Measurements from ENCODE around the gene IFNL2. TPM values are rescaled to one million over a fixed set of nuclear protein-coding genes. Genes with fewer than 3 reads are reported as not detected.

IFNL2 gene
- total RNA-seq, 2 donors from 2014 or later: not detected

GRCh38 chr19:39246951-39247669 lies 21.1 kb upstream of the IFNL2 start:
- H3K9me3 Mint-ChIP-seq: no peaks in the 10 kb centered on the region
- H3K4me3 Mint-ChIP-seq: peak overlapping the region; percentile 51
- H3K27ac Mint-ChIP-seq: no peak overlapping the region
- H3K36me3 Mint-ChIP-seq (ENCODE audit: low read depth): no peaks in the 10 kb centered on the region
- H3K27me3 Mint-ChIP-seq: no peaks in the 10 kb centered on the region
- no peaks in the 10 kb centered on the region for H3K4me1 Mint-ChIP-seq
- peak; percentile 75 for ATAC-seq (replicated peaks)

GRCh38 chr19:39247701-39248664 lies 20.2 kb upstream of the IFNL2 start:
- Mint-ChIP-seq H3K36me3 (ENCODE audit: low read depth) (no peaks in the 10 kb centered on the region), H3K4me1 (no peaks in the 10 kb centered on the region), H3K27me3 (no peaks in the 10 kb centered on the region), H3K4me3 (peak overlapping the region; percentile 51), H3K9me3 (no peaks in the 10 kb centered on the region), H3K27ac (no peak overlapping the region)
- peak; percentile 65 for ATAC-seq (replicated peaks)

GRCh38 chr19:39248806-39249205 lies 19.4 kb upstream of the IFNL2 start, which contains the start of gene IFNL4:
Gene IFNL4 (minus strand): TSS chr19:39248856.
- Mint-ChIP-seq H3K4me3 (no peak within 1 kb of the TSS), H3K9me3 (no peaks in the 10 kb centered on the region), H3K4me1 (no peaks in the 10 kb centered on the region), H3K27ac (no peak within 1 kb of the TSS), H3K27me3 (no peaks in the 10 kb centered on the region), H3K36me3 (ENCODE audit: low read depth) (no peaks in the 10 kb centered on the region)
- no peak for ATAC-seq (replicated peaks)

GRCh38 chr19:39251081-39251480 lies 17.1 kb upstream of the IFNL2 start:
- H3K27me3 Mint-ChIP-seq: no peaks in the 10 kb centered on the region
- H3K27ac Mint-ChIP-seq: no peak overlapping the region
- ATAC-seq (replicated peaks): no peak
- no peaks in the 10 kb centered on the region for H3K9me3 Mint-ChIP-seq
- H3K4me3 Mint-ChIP-seq: no peak overlapping the region
- no peaks in the 10 kb centered on the region for H3K36me3 Mint-ChIP-seq (ENCODE audit: low read depth)
- H3K4me1 Mint-ChIP-seq: no peaks in the 10 kb centered on the region

- Mint-ChIP-seq H3K27me3 (peaks cover 4% of the 10 kb centered on the region), H3K4me1 (no peaks in the 10 kb centered on the region), H3K36me3 (ENCODE audit: low read depth) (no peaks in the 10 kb centered on the region), H3K4me3 (no peak overlapping the region), H3K27ac (no peak overlapping the region), H3K9me3 (no peaks in the 10 kb centered on the region)
- no peak for ATAC-seq (replicated peaks)
Measured at GRCh38 chr19:39251846-39252245, 16.4 kb upstream of the IFNL2 start.

- peaks cover 5% of the 10 kb centered on the region for H3K27me3 Mint-ChIP-seq
- no peak overlapping the region for H3K27ac Mint-ChIP-seq
- H3K4me1 Mint-ChIP-seq: no peaks in the 10 kb centered on the region
- no peak for ATAC-seq (replicated peaks)
- H3K4me3 Mint-ChIP-seq: no peak overlapping the region
- H3K36me3 Mint-ChIP-seq (ENCODE audit: low read depth): no peaks in the 10 kb centered on the region
- no peaks in the 10 kb centered on the region for H3K9me3 Mint-ChIP-seq
Measured at GRCh38 chr19:39252458-39252857, 15.7 kb upstream of the IFNL2 start.

GRCh38 chr19:39253374-39254149 lies 14.6 kb upstream of the IFNL2 start:
- no peak for ATAC-seq (replicated peaks)
- no peak overlapping the region for H3K4me3 Mint-ChIP-seq
- no peak overlapping the region for H3K27ac Mint-ChIP-seq
- H3K36me3 Mint-ChIP-seq (ENCODE audit: low read depth): no peaks in the 10 kb centered on the region
- peaks cover 6% of the 10 kb centered on the region for H3K4me1 Mint-ChIP-seq
- no peaks in the 10 kb centered on the region for H3K9me3 Mint-ChIP-seq
- H3K27me3 Mint-ChIP-seq: peaks cover 5% of the 10 kb centered on the region

- Mint-ChIP-seq H3K4me1 (peaks cover 6% of the 10 kb centered on the region), H3K36me3 (ENCODE audit: low read depth) (no peaks in the 10 kb centered on the region), H3K27ac (no peak overlapping the region), H3K27me3 (peaks cover 5% of the 10 kb centered on the region), H3K9me3 (no peaks in the 10 kb centered on the region), H3K4me3 (no peak overlapping the region)
- no peak for ATAC-seq (replicated peaks)
Measured at GRCh38 chr19:39254531-39255345, 13.5 kb upstream of the IFNL2 start.

- no peak for ATAC-seq (replicated peaks)
- H3K4me3 Mint-ChIP-seq: no peak overlapping the region
- H3K9me3 Mint-ChIP-seq: no peaks in the 10 kb centered on the region
- peaks cover 6% of the 10 kb centered on the region for H3K4me1 Mint-ChIP-seq
- peaks cover 12% of the 10 kb centered on the region for H3K27me3 Mint-ChIP-seq
- H3K36me3 Mint-ChIP-seq (ENCODE audit: low read depth): no peaks in the 10 kb centered on the region
- H3K27ac Mint-ChIP-seq: no peak overlapping the region
Measured at GRCh38 chr19:39257227-39257626, 11.0 kb upstream of the IFNL2 start.

- H3K9me3 Mint-ChIP-seq: no peaks in the 10 kb centered on the region
- H3K27ac Mint-ChIP-seq: no peak overlapping the region
- ATAC-seq (replicated peaks): no peak
- no peaks in the 10 kb centered on the region for H3K36me3 Mint-ChIP-seq (ENCODE audit: low read depth)
- peaks cover 11% of the 10 kb centered on the region for H3K4me1 Mint-ChIP-seq
- no peak overlapping the region for H3K4me3 Mint-ChIP-seq
- peaks cover 29% of the 10 kb centered on the region for H3K27me3 Mint-ChIP-seq
Measured at GRCh38 chr19:39261704-39262103, 6.5 kb upstream of the IFNL2 start.

- ATAC-seq (replicated peaks): no peak
- no peaks in the 10 kb centered on the region for H3K36me3 Mint-ChIP-seq (ENCODE audit: low read depth)
Measured at GRCh38 chr19:39262496-39262895, 5.7 kb upstream of the IFNL2 start.

GRCh38 chr19:39263912-39264305 lies 4.3 kb upstream of the IFNL2 start:
- Mint-ChIP-seq H3K27ac (no peak overlapping the region), H3K4me1 (peaks cover 5% of the 10 kb centered on the region), H3K4me3 (peak overlapping the region; percentile 2), H3K9me3 (no peaks in the 10 kb centered on the region), H3K36me3 (ENCODE audit: low read depth) (no peaks in the 10 kb centered on the region), H3K27me3 (peaks cover 26% of the 10 kb centered on the region)
- no peak for ATAC-seq (replicated peaks)

More at GRCh38 chr19:39262496-39262895, 5.7 kb upstream of the IFNL2 start:
- Mint-ChIP-seq H3K4me1 (peaks cover 11% of the 10 kb centered on the region), H3K27ac (no peak overlapping the region), H3K4me3 (no peak overlapping the region), H3K27me3 (peaks cover 26% of the 10 kb centered on the region), H3K9me3 (no peaks in the 10 kb centered on the region)

- no peaks in the 10 kb centered on the region for H3K9me3 Mint-ChIP-seq
- peaks cover 5% of the 10 kb centered on the region for H3K4me1 Mint-ChIP-seq
- no peak overlapping the region for H3K27ac Mint-ChIP-seq
- H3K4me3 Mint-ChIP-seq: peak overlapping the region; percentile 11
- ATAC-seq (replicated peaks): no peak
- peaks cover 26% of the 10 kb centered on the region for H3K27me3 Mint-ChIP-seq
- H3K36me3 Mint-ChIP-seq (ENCODE audit: low read depth): no peaks in the 10 kb centered on the region
Measured at GRCh38 chr19:39264306-39265290, 3.6 kb upstream of the IFNL2 start.
